GM18517 (cell line): ENCODE measurements around the gene OR6C1.
"Not testable (repeated sequence)": the region's sequence is repeated elsewhere in the genome, so short reads cannot be mapped to it uniquely, and the experiment has no call there.

Experiments
- ATAC-seq: cut with Tn5 transposase; IDR thresholded peaks from one replicate; pipeline ENCODE4 v1.9.1; 2021; ENCODE audit warnings: mild to moderate bottlenecking, moderate library complexity; ENCODE audit not compliant: unreplicated experiment

OR6C1 gene

DNA sequence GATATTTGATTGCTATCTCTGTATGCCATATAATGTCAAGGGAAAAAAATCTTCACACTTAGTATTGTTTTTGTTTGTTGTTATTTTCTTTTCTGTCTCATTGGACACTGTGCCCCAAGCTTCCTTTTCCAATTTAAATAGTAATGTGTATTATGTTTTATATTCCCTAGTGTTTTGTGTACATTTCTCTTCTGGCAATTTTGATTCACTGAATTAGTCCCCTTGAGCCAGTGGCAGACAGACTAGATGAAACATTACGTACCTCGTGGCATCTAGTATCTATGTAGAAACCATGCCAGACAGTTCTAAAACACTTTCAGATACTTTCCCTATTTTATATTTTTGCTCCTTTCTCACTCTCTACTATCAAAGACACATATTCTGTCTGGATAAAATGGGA lies at the start of gene OR6C1:
Gene OR6C1 (plus strand): TSS at position 301 of the 400 bp plus-strand sequence. CDS start 6,257 bp downstream, outside the sequence.
- no peak for ATAC-seq

DNA sequence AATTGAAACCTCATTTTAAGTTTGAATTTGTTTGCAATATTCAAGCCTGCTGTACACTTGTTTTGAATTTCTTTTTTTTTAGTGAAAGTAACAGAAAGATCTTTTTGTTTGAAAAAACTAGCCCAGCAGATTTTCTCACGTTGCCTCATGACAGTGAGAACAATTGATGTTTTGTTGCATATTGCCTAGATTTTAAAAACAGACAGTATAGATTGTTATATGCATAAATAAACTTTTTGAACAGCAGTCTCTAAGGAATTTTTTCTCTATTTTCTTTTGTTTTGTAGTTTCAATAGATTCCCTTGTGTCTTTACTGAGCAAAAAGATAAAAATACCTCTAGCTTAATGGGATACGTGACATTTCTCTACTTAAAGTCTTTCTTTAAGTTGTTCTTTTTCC lies 33.2 kb upstream of the OR6C1 start:
- ATAC-seq = no peak

DNA sequence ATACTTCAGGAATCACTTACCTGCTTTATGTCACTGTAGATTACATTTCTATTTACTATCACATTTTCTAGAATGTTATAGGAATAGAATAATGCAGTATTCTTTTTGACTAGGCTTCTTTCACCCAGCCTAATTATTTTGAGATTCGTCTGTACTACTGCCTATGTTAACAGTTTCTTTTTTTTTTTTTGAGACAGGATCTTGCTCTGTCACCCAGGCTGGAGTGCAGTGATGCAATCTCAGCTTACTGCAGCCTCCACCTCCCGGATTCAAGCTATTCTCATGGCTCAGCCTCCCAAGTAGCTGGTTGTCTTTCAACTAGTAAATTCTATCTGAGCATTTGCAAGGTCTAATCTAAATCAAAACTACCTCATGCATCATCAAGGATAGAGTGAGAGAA lies 24.1 kb upstream of the OR6C1 start:
- no peak for ATAC-seq

GRCh38 chr12:55296469-55296868 lies 17.7 kb upstream of the OR6C1 start, which contains the start of gene OR6C6:
Gene OR6C6 (minus strand): TSS chr12:55296569. CDS start chr12:55295232, 1,337 bp downstream.
- no peak for ATAC-seq

DNA sequence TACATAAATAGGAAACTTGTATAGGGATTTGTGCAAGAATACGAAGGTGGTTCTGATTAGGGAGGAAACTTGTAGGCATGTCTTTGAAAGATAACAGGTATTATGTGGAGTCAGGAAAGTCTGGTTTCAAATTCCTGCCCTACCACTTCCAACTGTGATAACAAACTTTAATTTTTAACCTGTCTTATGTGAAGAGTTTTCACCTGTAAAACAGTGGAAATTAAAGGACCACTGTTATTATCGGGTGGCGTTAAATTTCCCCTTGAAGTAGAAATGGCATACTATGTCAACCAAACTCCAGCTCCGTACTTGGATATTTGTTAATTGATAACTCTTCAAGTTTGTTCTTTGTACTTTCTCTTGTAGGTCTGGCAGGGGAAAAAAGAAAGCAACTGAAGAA lies 6.1 kb downstream of the OR6C1 start:
- ATAC-seq = no peak

DNA sequence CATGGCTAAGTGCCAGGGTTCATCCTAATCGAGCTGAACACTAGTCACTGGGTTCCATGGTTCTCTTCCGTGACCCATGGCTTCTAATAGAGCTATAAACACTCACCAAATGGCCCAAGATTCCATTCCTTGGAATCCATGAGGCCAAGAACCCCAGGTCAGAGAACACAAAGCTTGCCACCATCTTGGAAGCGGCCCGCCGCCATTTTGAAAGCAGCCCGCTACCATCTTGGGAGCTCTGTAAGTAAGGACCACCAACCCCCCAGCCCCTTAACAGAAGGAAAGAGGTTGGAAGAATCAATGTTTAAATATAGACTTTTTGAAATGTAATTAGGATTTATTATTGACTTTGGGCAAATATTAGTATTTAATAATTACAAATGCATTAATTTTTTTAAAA lies 11.7 kb downstream of the OR6C1 start:
- ATAC-seq = not testable (repeated sequence)

GRCh38 chr12:55330446-55330845 lies 16.3 kb downstream of the OR6C1 start, which contains the start of gene OR6C3:
Gene OR6C3 (plus strand): TSS chr12:55330746. CDS start chr12:55331701, 955 bp downstream.
- ATAC-seq = no peak

DNA sequence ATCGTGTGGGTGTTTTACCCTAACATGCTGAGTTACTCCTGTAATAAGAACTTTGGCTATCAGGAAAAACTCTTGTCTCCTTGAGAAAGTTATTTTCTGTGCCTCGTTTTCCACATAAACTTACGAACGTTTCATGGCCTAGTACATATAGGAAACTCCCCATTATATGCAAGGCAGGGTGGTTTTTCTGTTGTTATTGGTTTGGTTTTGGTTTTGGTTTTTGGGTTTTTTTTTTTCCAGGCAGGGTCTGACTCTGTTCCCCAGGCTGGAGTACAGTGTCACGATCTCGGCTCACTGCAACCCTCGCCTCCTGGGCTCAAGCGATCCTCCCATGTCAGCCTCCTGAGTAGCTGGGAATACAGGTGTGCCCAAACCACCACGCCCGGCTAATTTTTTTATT lies 21.9 kb downstream of the OR6C1 start:
- no peak for ATAC-seq

- ATAC-seq = not testable (repeated sequence)
These were observed 41.2 kb downstream of the OR6C1 start for GRCh38 chr12:55355338-55355737.

- no peak for ATAC-seq
These were observed 48.5 kb downstream of the OR6C1 start, which contains the start of gene OR6C75 for GRCh38 chr12:55362675-55363074. Gene OR6C75 (plus strand): TSS chr12:55362975. CDS start chr12:55365111, 2,136 bp downstream.

GRCh38 chr12:55365086-55365485 lies 50.9 kb downstream of the OR6C1 start:
- no peak for ATAC-seq
